Lower leg skin (tissue), 3 donors: ENCODE measurements around the gene ONECUT1.

Experiments used
- POLR2A ChIP-seq, 2 donors: fragments of 450-650 bp; IDR thresholded peaks; one replicate each; pipeline ENCODE4 v1.6.1; 2016 to 2017; ENCODE audit warnings: antibody characterized with exemption in 2 of 2, mild to moderate bottlenecking in 1 of 2, moderate library complexity in 1 of 2
- TF ChIP-seq, protein P1 (sequence below), 3 donors: fragments of 450-650 bp; IDR thresholded peaks; one replicate each; pipeline ENCODE4 v1.5.1; 2016; ENCODE audit warnings: antibody characterized with exemption in 3 of 3, mild to moderate bottlenecking in 3 of 3, moderate library complexity in 2 of 3

DNA sequence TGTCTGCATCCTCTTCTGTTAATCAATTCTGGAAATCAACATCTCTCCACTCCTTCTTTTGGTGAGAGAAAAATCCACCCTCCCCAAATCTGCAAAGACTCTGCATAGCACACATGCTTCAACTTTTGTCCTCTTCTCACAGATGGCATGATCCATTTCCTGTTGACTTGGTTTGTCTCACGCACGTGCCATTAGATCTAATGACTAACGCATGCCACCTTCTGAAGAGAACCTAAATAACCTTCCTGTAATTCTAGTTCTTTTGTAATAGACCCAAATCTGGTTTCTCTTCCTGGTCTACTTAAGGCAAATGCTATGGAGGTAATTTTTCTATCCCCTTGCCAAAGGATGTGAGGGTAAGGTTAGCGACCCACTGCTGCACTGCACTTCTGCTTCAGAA, 60.0 kb downstream of the ONECUT1 start:
- TF ChIP-seq, protein P1, sequence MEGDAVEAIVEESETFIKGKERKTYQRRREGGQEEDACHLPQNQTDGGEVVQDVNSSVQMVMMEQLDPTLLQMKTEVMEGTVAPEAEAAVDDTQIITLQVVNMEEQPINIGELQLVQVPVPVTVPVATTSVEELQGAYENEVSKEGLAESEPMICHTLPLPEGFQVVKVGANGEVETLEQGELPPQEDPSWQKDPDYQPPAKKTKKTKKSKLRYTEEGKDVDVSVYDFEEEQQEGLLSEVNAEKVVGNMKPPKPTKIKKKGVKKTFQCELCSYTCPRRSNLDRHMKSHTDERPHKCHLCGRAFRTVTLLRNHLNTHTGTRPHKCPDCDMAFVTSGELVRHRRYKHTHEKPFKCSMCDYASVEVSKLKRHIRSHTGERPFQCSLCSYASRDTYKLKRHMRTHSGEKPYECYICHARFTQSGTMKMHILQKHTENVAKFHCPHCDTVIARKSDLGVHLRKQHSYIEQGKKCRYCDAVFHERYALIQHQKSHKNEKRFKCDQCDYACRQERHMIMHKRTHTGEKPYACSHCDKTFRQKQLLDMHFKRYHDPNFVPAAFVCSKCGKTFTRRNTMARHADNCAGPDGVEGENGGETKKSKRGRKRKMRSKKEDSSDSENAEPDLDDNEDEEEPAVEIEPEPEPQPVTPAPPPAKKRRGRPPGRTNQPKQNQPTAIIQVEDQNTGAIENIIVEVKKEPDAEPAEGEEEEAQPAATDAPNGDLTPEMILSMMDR (IDR thresholded peaks at IDR 0.05) = no peak
- no peak for TF ChIP-seq POLR2A (IDR thresholded peaks at IDR 0.05)
